Ovary (tissue), 9 donors: ENCODE results near the gene GTF3C1. TPM values are rescaled to one million over a fixed set of nuclear protein-coding genes. Genes with fewer than 3 reads are reported as not detected.
A peak's percentile ranks its signal among the peaks of the same experiment; 100 is the strongest.

Experiments used
- DNase-seq, 5 donors: peaks; one replicate each; pipeline ENCODE4 v3.0.0-alpha.2; 2019 to 2020
- H3K27ac ChIP-seq, 2 donors: fragments of 200-600 bp; one replicate each; pipeline versions ENCODE4 v1.5.1 to v1.8.0; 2019 to 2022
- H3K27me3 ChIP-seq: fragments of 200-600 bp; one replicate; pipeline ENCODE4 v1.8.0; 2022
- H3K36me3 ChIP-seq: fragments of 200-600 bp; sonication (generic); one replicate; pipeline ENCODE4 v1.5.1; 2019
- H3K4me1 ChIP-seq: one replicate; pipeline ENCODE4 v1.8.1; 2013; ENCODE audit warnings: mild to moderate bottlenecking, moderate library complexity; ENCODE audit not compliant: insufficient read depth
- H3K4me3 ChIP-seq: fragments of 200-600 bp; sonication (generic); one replicate; pipeline ENCODE4 v1.5.1; 2017
- H3K9me3 ChIP-seq, 2 donors: fragments of 200-600 bp in 1 of 2; sonication (generic) in 1 of 2; one replicate each; pipeline versions ENCODE4 v1.5.1 to v1.8.1; 2013 to 2019; ENCODE audit warnings: mild to moderate bottlenecking in 1 of 2, moderate library complexity in 1 of 2
- CTCF ChIP-seq, 3 donors: fragments of 450-650 bp in 2 of 3; fragments of 200-600 bp in 1 of 3; IDR thresholded peaks; one replicate each; pipeline versions ENCODE4 v1.5.1 to v1.8.0; 2016 to 2022; ENCODE audit warnings: antibody characterized with exemption in 3 of 3, mild to moderate bottlenecking in 1 of 3
- EP300 ChIP-seq: sonication (generic); formaldehyde crosslinking; IDR thresholded peaks from one replicate; pipeline ENCODE4 v1.6.1; 2017; ENCODE audit warnings: antibody characterized with exemption
- POLR2A ChIP-seq: fragments of 450-650 bp; IDR thresholded peaks from one replicate; pipeline ENCODE4 v1.6.1; 2017; ENCODE audit warnings: antibody characterized with exemption, mild to moderate bottlenecking, moderate library complexity
- WGBS, 3 donors: extraction: QIAGEN DNeasy Blood & Tissue Kit in 1 of 3; methylation state at CpG; one replicate each; pipeline versions ENCODE4 v1.1.5 to v1.1.7; 2013 to 2017; 5-methylcytosine and 5-hydroxymethylcytosine counted together
- intact Hi-C, 4 donors: fragments of 100-400 bp; cut with DNase I; formaldehyde crosslinking; loops; one replicate each; pipeline versions ENCODE4 v1.11.0 to v1.15.1; 2022 to 2023
- polyA plus RNA-seq, 2 donors: library from polyadenylated mRNA; stranded (reverse); fragments of 200-250 nt in 1 of 2; fragments of 350-450 nt in 1 of 2; fragmentation: Illumina TruSeq in 1 of 2; extraction: RNeasy Lipid Tissue Mini Kit (QIAGEN cat#74804) in 1 of 2; gene quantifications; one replicate each; pipeline ENCODE4 v1.2.3, GENCODE V29; 2013 to 2014
- total RNA-seq, 7 donors: library from RNA; depleted of rRNA in 2 of 7; stranded (reverse); fragments of >200 nt in 2 of 7; fragmentation: NEBNext Ultra II Directional in 3 of 7; extraction: Animal tissue kit (Norgen Biotek cat#: 25700) in 3 of 7; gene quantifications; one replicate each; pipeline versions ENCODE4 v1.1.0 to v1.2.4, GENCODE V29; 2016 to 2023
- donor health status: DM: no; HTN: no; CAD: no; lungs with moderate emphysema.
- donor health status: DM: no; HTN: no; CAD: no.
- donor health status: Bipolar disorder and iron deficiency.
- donor health status: DM: yes; HTN: yes; CAD: no.
- donor health status: DM: no; HTN: no; CAD: no.
- donor health status: DM: yes; HTN: yes; CAD: no.

The GTF3C1 gene
- total and polyA plus RNA-seq, 9 donors: 33.9 to 71.7 (median 52.7) TPM

GRCh38 chr16:27429981-27430441 lies 119.7 kb downstream of the GTF3C1 start:
- Histone ChIP-seq H3K27me3 (no peaks in the 10 kb centered on the region), H3K4me1 (no peaks in the 10 kb centered on the region), H3K9me3 (no peaks in the 10 kb centered on the region), H3K27ac (no peak overlapping the region), H3K4me3 (no peak overlapping the region), H3K36me3 (no peaks in the 10 kb centered on the region)
- TF ChIP-seq POLR2A: no peak
- no peak for TF ChIP-seq EP300
- no peak for TF ChIP-seq CTCF (IDR thresholded peaks at IDR 0.05)
- peak in 2 of 5 donors; percentile 2 to 3 for DNase-seq
- 9 to 19% (median 13%) methylated on average over 16 of the region's 16 CpGs for WGBS, 3 donors
- intact Hi-C loops: no loop called here

- TF ChIP-seq POLR2A: no peak
- TF ChIP-seq CTCF (IDR thresholded peaks at IDR 0.05): no peak
- peak in 1 of 5 donors; percentile 6 for DNase-seq
- intact Hi-C loops: no loop called here
- Histone ChIP-seq H3K36me3 (no peaks in the 10 kb centered on the region), H3K4me1 (no peaks in the 10 kb centered on the region), H3K27ac (no peak overlapping the region), H3K9me3 (no peaks in the 10 kb centered on the region), H3K27me3 (no peaks in the 10 kb centered on the region), H3K4me3 (no peak overlapping the region)
- 74 to 84% (median 79%) methylated on average over 11 of the region's 11 CpGs for WGBS, 3 donors
These were observed 120.3 kb downstream of the GTF3C1 start for GRCh38 chr16:27429330-27429871.

- no peaks in the 10 kb centered on the region for H3K27me3 ChIP-seq
- TF ChIP-seq EP300 (no peak), POLR2A (no peak), CTCF (IDR thresholded peaks at IDR 0.05) (no peak)
- H3K4me3 ChIP-seq: no peak overlapping the region
- no peaks in the 10 kb centered on the region for H3K9me3 ChIP-seq
- intact Hi-C loops: no loop called here
- DNase-seq: peak in 1 of 5 donors; percentile 1
- H3K4me1 ChIP-seq: no peaks in the 10 kb centered on the region
- H3K27ac ChIP-seq: no peak overlapping the region
- H3K36me3 ChIP-seq: no peaks in the 10 kb centered on the region
- WGBS, 3 donors: 77 to 84% (median 83%) methylated on average over 4 of the region's 4 CpGs
These were observed 121.5 kb downstream of the GTF3C1 start for GRCh38 chr16:27428026-27428785.

- intact Hi-C loops: no loop called here
- Histone ChIP-seq H3K27ac (no peak overlapping the region), H3K4me3 (no peak overlapping the region), H3K9me3 (no peaks in the 10 kb centered on the region), H3K36me3 (no peaks in the 10 kb centered on the region), H3K4me1 (no peaks in the 10 kb centered on the region), H3K27me3 (no peaks in the 10 kb centered on the region)
- DNase-seq: no peak
- no peak for TF ChIP-seq EP300
- no peak for TF ChIP-seq POLR2A
- TF ChIP-seq CTCF (IDR thresholded peaks at IDR 0.05): no peak
- 39 to 72% (median 42%) methylated on average over 5 of the region's 5 CpGs for WGBS, 3 donors
These were observed 122.2 kb downstream of the GTF3C1 start for GRCh38 chr16:27427538-27427937.
